Upper lobe of right lung (tissue), 1 donor: ENCODE results near the gene INPP5A. TPM values are rescaled to one million over a fixed set of nuclear protein-coding genes. Genes with fewer than 3 reads are reported as not detected.

ENCODE experiments used
- ATAC-seq: fragments of 200-7000 bp; cut with Tn5 transposase; one replicate; pipeline ENCODE4 v1.9.1; 2020; ENCODE audit warnings: mild to moderate bottlenecking, moderate library complexity
- DNase-seq: peaks from one replicate; pipeline ENCODE4 v3.0.0-alpha.2; 2020
- H3K27ac ChIP-seq: fragments of 200-600 bp; one replicate; pipeline ENCODE4 v1.8.0; 2022
- H3K27me3 ChIP-seq: fragments of 200-600 bp; one replicate; pipeline ENCODE4 v1.8.0; 2022; ENCODE audit warnings: mild to moderate bottlenecking
- H3K36me3 ChIP-seq: fragments of 200-600 bp; one replicate; pipeline ENCODE4 v1.8.0; 2022
- H3K4me1 ChIP-seq: fragments of 200-600 bp; one replicate; pipeline ENCODE4 v1.8.0; 2022
- H3K4me3 ChIP-seq: fragments of 200-600 bp; one replicate; pipeline ENCODE4 v1.8.0; 2022; ENCODE audit warnings: mild to moderate bottlenecking
- H3K9me3 ChIP-seq: fragments of 200-600 bp; one replicate; pipeline ENCODE4 v1.8.0; 2022
- CTCF ChIP-seq: fragments of 200-600 bp; IDR thresholded peaks from one replicate; pipeline ENCODE4 v1.8.0; 2022; ENCODE audit warnings: antibody characterized with exemption
- intact Hi-C: fragments of 100-400 bp; cut with DNase I; formaldehyde crosslinking; loops from one replicate; pipeline ENCODE4 v1.11.0; 2022
- total RNA-seq: library from RNA; stranded (reverse); fragmentation: NEBNext Ultra II Directional; extraction: Animal tissue kit (Norgen Biotek cat#: 25700); gene quantifications from one replicate; pipeline ENCODE4 v1.2.1, GENCODE V29; 2021
- donor health status: DM: no; HTN: yes; CAD: no; lungs with severe emphysema.

INPP5A gene
- total RNA-seq, 1 donor from 2014 or later: 38.3 TPM

- H3K4me3 ChIP-seq: no peak overlapping the region
- intact Hi-C loops: no loop called here
- no peaks in the 10 kb centered on the region for H3K4me1 ChIP-seq
- DNase-seq (peak; percentile 47), ATAC-seq (no peak)
- H3K27ac ChIP-seq: no peak overlapping the region
- peaks cover 3% of the 10 kb centered on the region for H3K36me3 ChIP-seq
- no peak for TF ChIP-seq CTCF
- no peaks in the 10 kb centered on the region for H3K27me3 ChIP-seq
- H3K9me3 ChIP-seq: no peaks in the 10 kb centered on the region
These were observed 107.6 kb downstream of the INPP5A start for GRCh38 chr10:132645247-132645530.

DNA sequence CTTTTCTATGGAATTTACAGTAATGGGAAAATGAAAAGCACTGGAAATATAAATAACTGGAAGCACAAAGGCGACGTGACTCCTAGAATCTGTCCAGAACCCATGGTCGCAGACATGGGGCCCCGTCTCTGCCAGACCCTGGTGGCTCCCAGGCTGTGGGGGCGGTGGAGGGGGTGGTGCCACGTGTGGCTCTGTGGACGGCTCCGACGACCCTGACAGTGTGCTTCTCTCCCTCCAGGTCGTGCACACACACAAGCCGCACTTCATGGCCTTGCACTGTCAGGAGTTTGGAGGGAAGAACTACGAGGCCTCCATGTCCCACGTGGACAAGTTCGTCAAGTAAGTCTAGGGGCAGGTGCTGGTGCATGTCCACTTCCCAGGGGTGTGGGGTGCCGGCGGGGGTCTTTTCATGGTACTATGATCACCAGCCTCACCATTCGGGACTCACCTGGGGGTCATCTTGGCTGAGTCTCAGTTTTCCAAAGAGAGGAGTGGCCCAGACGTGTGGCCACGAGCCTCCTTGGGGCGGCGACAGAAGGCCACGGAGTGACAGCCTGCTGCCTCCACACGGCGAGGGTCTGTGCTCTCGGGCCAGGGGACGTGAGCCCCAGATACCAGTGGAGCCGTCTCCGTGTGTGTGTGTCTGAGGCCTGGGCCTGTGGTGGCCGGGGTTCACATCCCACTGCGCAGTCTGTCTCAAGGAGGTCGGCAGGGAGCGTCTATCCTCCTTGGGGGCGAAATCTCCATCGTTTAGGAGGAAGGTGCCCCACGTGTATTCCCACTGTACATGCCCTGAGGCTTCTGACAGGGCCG is 108.2 kb downstream of the INPP5A start:
- no peak for ATAC-seq
- peaks cover 9% of the 10 kb centered on the region for H3K36me3 ChIP-seq
- no peaks in the 10 kb centered on the region for H3K9me3 ChIP-seq
- no peak overlapping the region for H3K27ac ChIP-seq
- no peaks in the 10 kb centered on the region for H3K4me1 ChIP-seq
- H3K4me3 ChIP-seq: no peak overlapping the region
- intact Hi-C loops: no loop called here
- no peak for TF ChIP-seq CTCF
- peak; percentile 61 for DNase-seq
- no peaks in the 10 kb centered on the region for H3K27me3 ChIP-seq

GRCh38 chr10:132646443-132647097 is 109.0 kb downstream of the INPP5A start:
- H3K27ac ChIP-seq: no peak overlapping the region
- intact Hi-C loops: no loop called here
- no peak overlapping the region for H3K4me3 ChIP-seq
- DNase-seq: peak; percentile 49
- peaks cover 9% of the 10 kb centered on the region for H3K36me3 ChIP-seq
- no peak for ATAC-seq
- no peak for TF ChIP-seq CTCF
- no peaks in the 10 kb centered on the region for H3K4me1 ChIP-seq
- H3K27me3 ChIP-seq: no peaks in the 10 kb centered on the region
- no peaks in the 10 kb centered on the region for H3K9me3 ChIP-seq

DNA sequence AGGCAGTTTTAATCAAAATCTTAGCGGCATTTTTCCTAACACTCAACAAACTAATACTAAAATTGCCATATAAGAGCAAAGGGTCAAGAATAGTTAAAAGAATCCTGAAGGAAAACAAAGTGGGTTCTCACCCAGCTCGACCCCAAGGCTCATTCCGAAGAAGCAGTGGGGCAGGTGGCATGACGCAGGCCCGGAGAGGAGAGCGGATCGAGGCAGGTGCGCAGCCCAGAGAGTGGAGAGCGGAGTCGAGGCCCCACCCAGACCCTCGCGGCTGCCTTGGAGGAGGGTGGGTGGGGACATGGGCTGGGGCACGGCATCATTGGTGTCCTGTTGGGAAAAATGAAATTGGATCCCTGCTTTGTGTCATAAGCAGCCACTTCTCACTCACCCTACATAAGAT is 109.8 kb downstream of the INPP5A start:
- no peak for ATAC-seq
- Histone ChIP-seq H3K4me3 (no peak overlapping the region), H3K27ac (no peak overlapping the region), H3K4me1 (no peaks in the 10 kb centered on the region), H3K36me3 (peaks cover 12% of the 10 kb centered on the region), H3K9me3 (no peaks in the 10 kb centered on the region), H3K27me3 (no peaks in the 10 kb centered on the region)
- DNase-seq: peak; percentile 33
- intact Hi-C loops: no loop called here
- no peak for TF ChIP-seq CTCF

- DNase-seq (peak; percentile 37), ATAC-seq (no peak)
- intact Hi-C loops: no loop called here
- Histone ChIP-seq H3K4me3 (no peak overlapping the region), H3K27me3 (no peaks in the 10 kb centered on the region), H3K9me3 (no peaks in the 10 kb centered on the region), H3K4me1 (no peaks in the 10 kb centered on the region), H3K36me3 (peaks cover 20% of the 10 kb centered on the region), H3K27ac (no peak overlapping the region)
- no peak for TF ChIP-seq CTCF
These were observed 110.7 kb downstream of the INPP5A start for GRCh38 chr10:132648072-132648850.
